SK-N-MC (cell line): ENCODE data around the gene COX7A2.

Experiments used
- EZH2 ChIP-seq: fragments of 200-600 bp; sonication (generic); IDR thresholded peaks from one replicate; pipeline ENCODE4 v1.6.1; 2017; ENCODE audit warnings: antibody characterized with exemption
- FOXP2 ChIP-seq: optimal IDR thresholded peaks from 2 replicates; pipeline ENCODE3; 2011; ENCODE audit warnings: mild to moderate bottlenecking, moderate library complexity; ENCODE audit not compliant: insufficient read depth; ENCODE audit errors: extremely low read length, control extremely low read depth
- POLR2AphosphoS5 ChIP-seq: IDR thresholded peaks from 2 replicates; pipeline ENCODE4 v1.6.1; 2012; ENCODE audit warnings: mild to moderate bottlenecking, low read depth, low read length, borderline replicate concordance

- TF ChIP-seq POLR2AphosphoS5 (no peak), EZH2 (no peak), FOXP2 (no peak)
These were observed 20.2 kb downstream of the COX7A2 start for GRCh38 chr6:75223428-75223827.
